PC-9 (cell line): ENCODE results near the gene DCTN1. TPM values are rescaled to one million over a fixed set of nuclear protein-coding genes. Genes with fewer than 3 reads are reported as not detected.

Source experiments
- Bru-seq: library from RNA; stranded (reverse); fragments of 400-500 nt; gene quantifications from one replicate; lab custom pipeline; 2021; lab: Mats Ljungman, UMichigan
- BruChase-seq, 2 experiments: library from RNA; stranded (reverse); fragments of 400-500 nt; gene quantifications; one replicate each; lab custom pipeline; 2021; lab: Mats Ljungman, UMichigan
- BruUV-seq: library from RNA; stranded (reverse); fragments of 400-500 nt; replicated peaks from 2 replicates; lab custom pipeline; 2021; lab: Mats Ljungman, UMichigan
- CTCF ChIA-PET: fragments of 300-600 bp; sonication (Branson Sonifier 250); formaldehyde crosslinking; loops from one replicate; lab custom pipeline; 2022; ENCODE audit warnings: antibody characterized with exemption; lab: Charles Lee
- POLR2A ChIA-PET: fragments of 300-600 bp; sonication (Branson Sonifier 250); formaldehyde crosslinking; loops from one replicate; lab custom pipeline; 2022; ENCODE audit warnings: antibody characterized with exemption; ENCODE audit not compliant: unreplicated experiment; lab: Charles Lee
- DNase-seq, 2 experiments: peaks; one replicate each; pipeline versions ENCODE4 v3.0.0 to v3.0.0-alpha.2; 2015 to 2022; ENCODE audit warnings: mixed read lengths in 1 of 2
- H2AFZ ChIP-seq: fragments of 200-600 bp; sonication (generic); 2 replicates; pipeline ENCODE4 v1.8.1; 2017; ENCODE audit warnings: antibody characterized with exemption
- H3F3A ChIP-seq: fragments of 200-600 bp; sonication (generic); 2 replicates; pipeline ENCODE4 v1.8.1; 2017; ENCODE audit warnings: antibody characterized with exemption, mild to moderate bottlenecking, low read depth; ENCODE audit not compliant: insufficient read depth
- H3K27ac ChIP-seq: fragments of 200-600 bp; sonication (generic); 2 replicates; pipeline ENCODE4 v1.6.1; 2016; ENCODE audit warnings: mixed run types
- H3K27me3 ChIP-seq: fragments of 200-600 bp; sonication (generic); 2 replicates; pipeline ENCODE4 v1.6.1; 2016; ENCODE audit warnings: low read depth, mixed run types; ENCODE audit not compliant: insufficient read depth
- H3K36me3 ChIP-seq: fragments of 200-600 bp; sonication (generic); 2 replicates; pipeline ENCODE4 v1.6.1; 2016; ENCODE audit warnings: low read depth, mixed run types
- H3K4me1 ChIP-seq: fragments of 200-600 bp; sonication (generic); replicated peaks from 2 replicates; pipeline ENCODE4 v1.6.1; 2016; ENCODE audit warnings: mixed run types; ENCODE audit not compliant: insufficient read depth
- H3K4me2 ChIP-seq: fragments of 200-600 bp; sonication (generic); 2 replicates; pipeline ENCODE4 v1.6.1; 2017; ENCODE audit warnings: mixed run types
- H3K4me3 ChIP-seq: fragments of 200-600 bp; sonication (generic); 2 replicates; pipeline ENCODE4 v1.6.1; 2016; ENCODE audit warnings: mixed run types
- H3K79me2 ChIP-seq: fragments of 200-600 bp; sonication (generic); 2 replicates; pipeline ENCODE4 v1.6.1; 2017; ENCODE audit warnings: low read depth, mixed run types
- H3K9me2 ChIP-seq: fragments of 200-600 bp; sonication (generic); 2 replicates; pipeline ENCODE4 v1.8.1; 2017; ENCODE audit warnings: mild to moderate bottlenecking; ENCODE audit not compliant: insufficient read depth
- H3K9me3 ChIP-seq: fragments of 200-600 bp; sonication (generic); 2 replicates; pipeline ENCODE4 v1.8.1; 2016; ENCODE audit warnings: low read depth; ENCODE audit not compliant: insufficient read depth
- H4K20me1 ChIP-seq: fragments of 200-600 bp; sonication (generic); 2 replicates; pipeline ENCODE4 v1.8.1; 2017; ENCODE audit not compliant: insufficient read depth
- EZH2 ChIP-seq: fragments of 200-600 bp; sonication (generic); IDR thresholded peaks from 2 replicates; pipeline ENCODE4 v1.8.0; 2017; ENCODE audit warnings: antibody characterized with exemption, low read depth
- intact Hi-C: fragments of 100-400 bp; cut with micrococcal nuclease; formaldehyde crosslinking; loops from one replicate; pipeline ENCODE4 v1.10.0; 2022; ENCODE audit not compliant: unreplicated experiment
- long read RNA-seq: library from polyadenylated mRNA; stranded (forward); transcript quantifications from one replicate; pipeline ENCODE4 v2.0.0, GENCODE V29; 2022
- total RNA-seq: library from RNA; stranded (reverse); gene quantifications from 2 replicates; pipeline ENCODE4 v1.2.3, GENCODE V29; 2021
- TF ChIP-seq, protein P1 (sequence below): fragments of 200-600 bp; sonication (generic); conservative IDR thresholded peaks from 2 replicates; pipeline ENCODE4 v1.6.1; 2017; ENCODE audit warnings: mixed run types, antibody characterized with exemption, mild to moderate bottlenecking, moderate library complexity

The DCTN1 gene
- 130 and 147 TPM in 2 replicates for total RNA-seq
- percentile 68 among the genes with signal in this experiment for Bru-seq, nascent RNA
- percentile 74 among the genes with signal in this experiment for BruChase-seq, experiment 1, labeled RNA remaining after a 2-hour chase
- percentile 76 among the genes with signal in this experiment for BruChase-seq, experiment 2, labeled RNA remaining after a 6-hour chase
- long read RNA-seq, full-length matches to known transcripts, result 106 of 276 reads
- long read RNA-seq, partial matches to known transcripts, result 153 of 276 reads
- long read RNA-seq, other reads (novel, unspliced or antisense), result 17 of 276 reads

- Histone ChIP-seq H4K20me1 (peaks cover 20% of the 10 kb centered on the region), H3K4me2 (no peak within 1 kb of the TSS), H2AFZ (no peak within 1 kb of the TSS), H3K9me3 (no peaks in the 10 kb centered on the region), H3K9me2 (no peaks in the 10 kb centered on the region), H3F3A (no peaks in the 10 kb centered on the region), H3K4me3 (no peak within 1 kb of the TSS), H3K27ac (no peak within 1 kb of the TSS), H3K27me3 (no peaks in the 10 kb centered on the region), H3K4me1 (no peaks in the 10 kb centered on the region), H3K36me3 (peaks cover 13% of the 10 kb centered on the region; the same call in 1 of the 2 replicates), H3K79me2 (peaks cover 22% of the 10 kb centered on the region)
- TF ChIP-seq, protein P1, sequence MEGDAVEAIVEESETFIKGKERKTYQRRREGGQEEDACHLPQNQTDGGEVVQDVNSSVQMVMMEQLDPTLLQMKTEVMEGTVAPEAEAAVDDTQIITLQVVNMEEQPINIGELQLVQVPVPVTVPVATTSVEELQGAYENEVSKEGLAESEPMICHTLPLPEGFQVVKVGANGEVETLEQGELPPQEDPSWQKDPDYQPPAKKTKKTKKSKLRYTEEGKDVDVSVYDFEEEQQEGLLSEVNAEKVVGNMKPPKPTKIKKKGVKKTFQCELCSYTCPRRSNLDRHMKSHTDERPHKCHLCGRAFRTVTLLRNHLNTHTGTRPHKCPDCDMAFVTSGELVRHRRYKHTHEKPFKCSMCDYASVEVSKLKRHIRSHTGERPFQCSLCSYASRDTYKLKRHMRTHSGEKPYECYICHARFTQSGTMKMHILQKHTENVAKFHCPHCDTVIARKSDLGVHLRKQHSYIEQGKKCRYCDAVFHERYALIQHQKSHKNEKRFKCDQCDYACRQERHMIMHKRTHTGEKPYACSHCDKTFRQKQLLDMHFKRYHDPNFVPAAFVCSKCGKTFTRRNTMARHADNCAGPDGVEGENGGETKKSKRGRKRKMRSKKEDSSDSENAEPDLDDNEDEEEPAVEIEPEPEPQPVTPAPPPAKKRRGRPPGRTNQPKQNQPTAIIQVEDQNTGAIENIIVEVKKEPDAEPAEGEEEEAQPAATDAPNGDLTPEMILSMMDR, result no peak
- TF ChIP-seq EZH2, result no peak
- intact Hi-C loops, result no loop called here
- no peak for DNase-seq
- ChIA-PET CTCF (no interaction called here), POLR2A (no interaction called here)
- no TSS peak for BruUV-seq
These were observed at the start of gene DCTN1 for GRCh38 chr2:74379851-74380789. Gene DCTN1 (minus strand): TSS chr2:74380311. CDS start chr2:74380037, 274 bp downstream.

DNA sequence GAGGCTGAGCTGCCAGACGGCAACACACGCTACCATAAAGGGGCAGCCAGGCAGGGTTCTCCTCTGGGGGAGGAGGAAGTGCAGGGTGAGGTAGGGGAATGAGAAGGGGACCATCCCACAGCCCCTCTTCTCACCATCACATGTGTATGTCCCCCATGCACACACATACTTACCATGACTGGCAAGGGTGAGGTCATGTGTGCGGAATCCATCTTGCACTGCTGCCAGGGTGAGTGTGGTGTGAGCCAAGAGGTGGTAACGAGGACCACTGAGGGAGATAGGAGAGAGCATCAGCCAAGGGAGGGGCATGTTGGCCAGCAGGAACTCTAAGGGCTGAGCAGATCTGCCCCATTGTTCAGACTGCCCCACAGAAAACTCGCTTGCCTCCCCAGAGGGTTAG is 48.6 kb upstream of the DCTN1 start:
- TF ChIP-seq EZH2, result no peak
- TF ChIP-seq, protein P1, result no peak
- BruUV-seq, result no TSS peak

DNA sequence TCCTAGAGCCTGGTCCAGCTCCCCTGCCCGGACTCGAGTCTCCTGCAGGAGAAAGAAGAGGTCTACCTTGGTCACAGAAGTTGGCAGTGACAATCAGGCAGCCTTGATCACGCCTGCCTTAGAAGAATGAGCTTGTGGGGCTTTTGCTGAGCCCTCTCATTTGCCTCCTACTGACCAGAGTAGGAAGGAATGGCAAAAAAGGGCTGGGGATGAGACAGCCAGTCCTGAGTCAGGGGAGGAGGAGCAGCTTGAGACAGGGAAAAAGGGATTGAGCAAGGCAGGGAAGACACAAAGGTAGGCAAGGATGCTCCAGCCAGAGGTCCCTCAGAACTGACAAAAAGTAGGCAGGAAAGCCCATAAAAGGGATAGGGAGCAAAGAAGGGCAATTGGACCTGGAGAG is 47.4 kb upstream of the DCTN1 start:
- TF ChIP-seq EZH2, result no peak
- TF ChIP-seq, protein P1, result no peak
- no TSS peak for BruUV-seq
- POLR2A ChIA-PET, result no interaction called here
- CTCF ChIA-PET, result no interaction called here
- Histone ChIP-seq H2AFZ (no peak overlapping the region), H3K36me3 (peaks cover 35% of the 10 kb centered on the region), H3F3A (peaks cover 26% of the 10 kb centered on the region; the same call in 1 of the 2 replicates), H3K27me3 (no peaks in the 10 kb centered on the region), H3K4me2 (no peak overlapping the region), H3K9me2 (no peaks in the 10 kb centered on the region), H4K20me1 (0 out of 2 replicates have a peak, but pooled peaks cover 4% of the 10 kb centered on the region), H3K4me1 (no peaks in the 10 kb centered on the region), H3K9me3 (no peaks in the 10 kb centered on the region), H3K79me2 (no peaks in the 10 kb centered on the region), H3K27ac (no peak overlapping the region), H3K4me3 (no peak overlapping the region)
- intact Hi-C loops, result no loop called here
- DNase-seq, result no peak

More for the DNA sequence above, 48.6 kb upstream of the DCTN1 start:
- Histone ChIP-seq H3K4me2 (no peak overlapping the region), H3F3A (peaks cover 18% of the 10 kb centered on the region; the same call in 1 of the 2 replicates), H3K9me3 (no peaks in the 10 kb centered on the region), H3K36me3 (peaks cover 35% of the 10 kb centered on the region), H3K27ac (no peak overlapping the region), H3K9me2 (no peaks in the 10 kb centered on the region), H3K4me1 (no peaks in the 10 kb centered on the region), H3K79me2 (no peaks in the 10 kb centered on the region; the same call in 1 of the 2 replicates), H4K20me1 (peaks cover 8% of the 10 kb centered on the region; the same call in 1 of the 2 replicates), H3K27me3 (no peaks in the 10 kb centered on the region), H2AFZ (no peak overlapping the region), H3K4me3 (no peak overlapping the region)
- POLR2A ChIA-PET, result no interaction called here
- intact Hi-C loops, result no loop called here
- CTCF ChIA-PET, result no interaction called here
- DNase-seq, result no peak
